ENCODE results near the gene FDXR.

FDXR gene

DNA sequence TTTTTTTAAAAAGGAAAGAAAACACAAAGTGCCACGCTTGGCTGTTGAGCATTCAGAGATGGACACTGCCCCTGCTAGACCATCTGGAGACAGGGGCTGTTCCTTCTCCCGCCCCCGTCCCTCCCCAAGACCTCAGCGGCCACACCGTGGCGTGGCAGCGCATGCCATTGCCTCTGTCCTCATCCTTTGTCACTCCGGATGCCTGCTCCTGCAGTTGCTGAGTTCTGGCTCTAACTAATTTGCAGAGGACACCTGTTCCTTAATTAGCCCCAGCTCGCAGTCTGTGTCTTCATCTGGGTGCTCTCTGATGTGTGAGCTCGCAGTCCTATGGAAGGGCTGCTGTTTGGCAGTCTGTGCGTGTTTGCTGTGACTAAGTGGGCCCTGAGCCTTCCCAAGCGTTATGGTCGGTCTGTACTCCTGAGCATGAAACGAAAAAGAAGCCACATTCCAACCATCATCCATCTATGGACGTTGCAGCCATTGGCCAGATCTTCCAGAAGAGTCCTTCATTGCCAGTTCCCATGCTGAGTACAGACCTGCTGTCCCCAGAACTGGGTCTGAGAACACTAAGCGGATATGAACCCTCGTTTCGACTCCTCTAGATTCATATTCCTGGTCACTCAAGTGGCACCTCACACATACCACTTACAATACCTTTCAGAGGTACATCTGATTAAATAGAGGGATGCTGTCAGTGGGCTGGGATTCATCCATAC is 55.7 kb downstream of the FDXR start:
- peaks cover 89% of the 10 kb centered on the region for H3K36me3 Mint-ChIP-seq (ENCODE audit: low read depth)
- H3K27ac Mint-ChIP-seq: no peak overlapping the region
- peaks cover 8% of the 10 kb centered on the region for H3K27me3 Mint-ChIP-seq
- H3K4me1 Mint-ChIP-seq (ENCODE audit: low read depth): peaks cover 32% of the 10 kb centered on the region
- intact Hi-C loops (cut with micrococcal nuclease): no loop called here
- H3K9me3 Mint-ChIP-seq: no peaks in the 10 kb centered on the region
- no peak overlapping the region for H3K4me3 Mint-ChIP-seq

DNA sequence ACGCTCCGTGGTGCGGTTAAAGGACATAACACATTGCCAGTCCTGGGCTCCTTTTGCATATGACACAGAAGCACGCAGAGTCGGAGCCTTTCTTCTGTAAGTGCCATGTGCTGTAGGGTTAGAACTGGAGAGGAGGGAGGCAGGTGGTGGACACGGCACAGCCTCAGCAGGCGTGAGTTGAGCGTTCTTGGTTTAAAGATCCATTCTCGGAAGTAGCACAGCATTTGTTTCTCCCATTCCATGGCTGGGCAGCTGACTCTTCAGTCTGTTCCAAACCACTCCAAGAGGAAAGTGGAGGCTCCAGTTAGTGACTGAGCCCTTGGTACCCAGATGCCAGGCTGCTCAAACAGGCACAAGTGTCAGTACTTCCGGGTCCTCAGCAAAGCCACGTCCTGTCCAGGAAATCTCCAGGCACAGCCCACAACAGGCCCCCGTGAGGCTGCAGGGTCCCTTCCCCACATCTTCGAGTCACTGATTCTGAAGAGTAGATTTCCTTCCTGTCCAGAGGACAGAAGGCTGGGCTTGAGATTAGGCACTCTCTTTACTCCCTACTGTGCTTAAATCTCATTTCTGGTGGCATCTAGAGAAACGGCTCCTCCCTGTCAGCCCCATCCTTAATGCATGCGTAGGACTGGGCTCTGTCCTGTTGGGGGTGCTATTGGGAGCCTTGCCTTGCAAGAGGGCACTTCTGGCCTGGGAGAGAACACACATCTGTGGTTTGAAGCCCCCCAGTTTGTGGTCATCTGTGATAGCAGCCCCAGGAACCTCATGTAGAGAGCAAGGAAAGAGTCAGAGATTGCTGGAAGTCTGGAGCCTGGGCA is 57.0 kb downstream of the FDXR start:
- intact Hi-C loops (cut with micrococcal nuclease): no loop called here
- Mint-ChIP-seq H3K27me3 (peaks cover 8% of the 10 kb centered on the region), H3K9me3 (no peaks in the 10 kb centered on the region), H3K36me3 (ENCODE audit: low read depth) (peaks cover 82% of the 10 kb centered on the region), H3K4me3 (no peak overlapping the region), H3K27ac (no peak overlapping the region), H3K4me1 (ENCODE audit: low read depth) (peaks cover 44% of the 10 kb centered on the region)

DNA sequence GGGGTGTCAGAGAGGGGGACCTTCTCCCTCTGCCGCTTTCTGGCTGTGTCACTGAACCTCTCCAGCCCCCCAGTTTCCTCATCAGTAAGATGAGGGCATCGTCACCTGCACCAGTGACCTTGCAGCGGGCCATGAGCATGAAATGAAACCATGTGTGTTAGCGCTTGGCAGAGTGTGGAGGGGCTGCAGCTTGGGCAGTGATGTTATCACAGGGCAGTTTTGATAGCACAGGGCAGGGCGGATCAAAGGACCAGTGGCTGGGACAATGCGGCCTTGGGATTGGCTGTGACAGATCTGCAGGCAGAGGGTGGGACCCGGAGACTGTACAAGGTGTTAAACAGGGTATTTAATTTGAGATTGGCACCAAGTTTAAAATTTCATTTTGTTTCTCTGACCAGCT is 57.7 kb downstream of the FDXR start:
- intact Hi-C loops (cut with micrococcal nuclease): no loop called here
- H3K4me3 Mint-ChIP-seq: no peak overlapping the region
- H3K27me3 Mint-ChIP-seq: peaks cover 10% of the 10 kb centered on the region
- peaks cover 51% of the 10 kb centered on the region for H3K4me1 Mint-ChIP-seq (ENCODE audit: low read depth)
- no peak overlapping the region for H3K27ac Mint-ChIP-seq
- peaks cover 82% of the 10 kb centered on the region for H3K36me3 Mint-ChIP-seq (ENCODE audit: low read depth)
- H3K9me3 Mint-ChIP-seq: no peaks in the 10 kb centered on the region

DNA sequence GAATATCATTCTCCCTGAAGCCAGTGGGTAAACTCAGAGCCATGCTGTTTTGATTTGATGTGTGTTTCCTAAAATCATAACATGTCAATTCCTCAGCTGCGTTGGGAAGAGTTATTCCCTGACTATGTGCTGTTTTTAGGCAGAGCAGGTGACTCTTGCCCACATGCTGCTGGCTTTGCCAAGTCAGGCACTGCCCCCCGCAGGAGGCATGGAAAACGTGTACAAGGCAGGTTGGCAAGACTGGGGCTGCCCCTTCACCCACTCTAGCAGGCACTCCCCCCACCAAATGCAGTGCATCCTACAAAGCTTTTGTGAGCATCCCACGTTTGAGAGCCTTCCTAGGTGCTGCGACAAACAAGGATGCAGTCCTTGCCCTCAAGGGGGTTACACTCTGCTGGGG is 58.3 kb downstream of the FDXR start:
- Mint-ChIP-seq H3K4me3 (no peak overlapping the region), H3K4me1 (ENCODE audit: low read depth) (peaks cover 57% of the 10 kb centered on the region), H3K27ac (no peak overlapping the region), H3K36me3 (ENCODE audit: low read depth) (peaks cover 80% of the 10 kb centered on the region), H3K9me3 (no peaks in the 10 kb centered on the region), H3K27me3 (peaks cover 13% of the 10 kb centered on the region)
- intact Hi-C loops (cut with micrococcal nuclease): no loop called here
